Psoas muscle (tissue), 8 donors: ENCODE measurements around the gene SMC6. TPM values are rescaled to one million over a fixed set of nuclear protein-coding genes. Genes with fewer than 3 reads are reported as not detected.

ENCODE experiments used
- ATAC-seq, 4 donors: fragments of 200-7000 bp; cut with Tn5 transposase; one replicate each; pipeline ENCODE4 v1.9.1; 2020; ENCODE audit warnings: moderate library complexity in 3 of 4, mild to moderate bottlenecking in 2 of 4
- DNase-seq, 2 donors: peaks; one replicate each; pipeline ENCODE4 v3.0.0-alpha.2; 2020
- H3K27ac ChIP-seq: fragments of 200-600 bp; one replicate; pipeline ENCODE4 v1.8.0; 2022
- H3K27me3 ChIP-seq, 3 donors: fragments of 200-600 bp in 1 of 3; one replicate each; pipeline versions ENCODE4 v1.6.1 to v1.8.0; 2013 to 2022; ENCODE audit warnings: low read length in 2 of 3, mild to moderate bottlenecking in 2 of 3, moderate library complexity in 1 of 3; ENCODE audit not compliant: insufficient read depth in 3 of 3
- H3K36me3 ChIP-seq, 2 donors: fragments of 200-600 bp in 1 of 2; one replicate each; pipeline versions ENCODE4 v1.6.1 to v1.8.0; 2013 to 2022; ENCODE audit warnings: low read depth in 1 of 2, mild to moderate bottlenecking in 1 of 2, moderate library complexity in 1 of 2; ENCODE audit not compliant: insufficient read depth in 1 of 2
- H3K4me1 ChIP-seq: fragments of 200-600 bp; one replicate; pipeline ENCODE4 v1.8.0; 2022
- H3K4me3 ChIP-seq: fragments of 200-600 bp; one replicate; pipeline ENCODE4 v1.8.0; 2022; ENCODE audit warnings: mild to moderate bottlenecking
- H3K9me3 ChIP-seq: fragments of 200-600 bp; one replicate; pipeline ENCODE4 v1.8.0; 2022
- WGBS, 3 donors: extraction: QIAGEN DNeasy Blood & Tissue Kit; methylation state at CpG; one replicate each; pipeline versions ENCODE4 v1.1.6 to v1.1.7; 2013; 5-methylcytosine and 5-hydroxymethylcytosine counted together
- intact Hi-C, 2 donors: fragments of 100-400 bp; cut with DNase I; formaldehyde crosslinking; loops; one replicate each; pipeline versions ENCODE4 v1.11.0 to v1.14.2; 2022
- polyA plus RNA-seq, 3 donors: library from polyadenylated mRNA; stranded (reverse); fragments of 200-250 nt; gene quantifications; one replicate each; pipeline ENCODE4 v1.2.3, GENCODE V29; 2013
- total RNA-seq, 4 donors: library from RNA; stranded (reverse); fragmentation: NEBNext Ultra II Directional in 2 of 4; extraction: Animal tissue kit (Norgen Biotek cat#: 25700) in 2 of 4; gene quantifications; one replicate each; pipeline versions ENCODE4 v1.2.1 to v1.2.4, GENCODE V29; 2021 to 2023
- TF ChIP-seq, protein P1 (sequence below): fragments of 200-600 bp; IDR thresholded peaks from one replicate; pipeline ENCODE4 v1.8.0; 2022; ENCODE audit warnings: antibody characterized with exemption
- donor health status: healthy with polysubstance abuse.
- donor health status: DM: no; HTN: no; CAD: no; lungs with moderate emphysema.
- donor health status: Bipolar disorder and iron deficiency.
- donor health status: healthy.
- donor health status: DM: yes; HTN: yes; CAD: no.
- donor health status: DM: no; HTN: no; CAD: no.
- donor health status: DM: no; HTN: no; CAD: no.
- donor health status: DM: yes; HTN: yes; CAD: no.

Gene SMC6
- total and polyA plus RNA-seq, 7 donors = 4.8 to 10.5 (median 9.3) TPM

DNA sequence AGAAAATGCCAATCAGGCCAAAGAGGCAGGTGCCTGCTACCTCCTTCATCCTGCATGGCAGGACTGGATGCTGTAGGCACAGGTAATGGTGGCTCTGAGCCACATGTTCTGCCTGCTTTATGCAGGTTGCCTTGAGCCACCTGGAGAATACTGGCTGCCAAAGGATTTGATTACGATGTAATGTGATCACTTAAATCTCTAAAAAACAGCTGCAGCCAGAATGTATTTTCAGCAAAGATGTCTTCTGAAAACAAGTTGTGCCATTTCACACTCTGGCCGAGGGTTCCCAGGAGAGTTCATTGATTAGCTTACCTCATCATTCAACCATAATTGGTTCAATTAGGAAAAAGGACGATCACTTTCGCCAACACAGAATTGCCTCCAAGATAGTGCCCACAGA is 44.7 kb upstream of the SMC6 start:
- Histone ChIP-seq H3K27me3 (no peaks in the 10 kb centered on the region), H3K4me3 (no peak overlapping the region), H3K9me3 (no peaks in the 10 kb centered on the region), H3K27ac (no peak overlapping the region), H3K36me3 (no peaks in the 10 kb centered on the region), H3K4me1 (peaks cover 25% of the 10 kb centered on the region)
- DNase-seq (no peak), ATAC-seq (no peak)
- 47 to 59% (median 50%) methylated on average over 4 of the region's 4 CpGs for WGBS, 3 donors
- intact Hi-C loops = no loop called here
- TF ChIP-seq, protein P1, sequence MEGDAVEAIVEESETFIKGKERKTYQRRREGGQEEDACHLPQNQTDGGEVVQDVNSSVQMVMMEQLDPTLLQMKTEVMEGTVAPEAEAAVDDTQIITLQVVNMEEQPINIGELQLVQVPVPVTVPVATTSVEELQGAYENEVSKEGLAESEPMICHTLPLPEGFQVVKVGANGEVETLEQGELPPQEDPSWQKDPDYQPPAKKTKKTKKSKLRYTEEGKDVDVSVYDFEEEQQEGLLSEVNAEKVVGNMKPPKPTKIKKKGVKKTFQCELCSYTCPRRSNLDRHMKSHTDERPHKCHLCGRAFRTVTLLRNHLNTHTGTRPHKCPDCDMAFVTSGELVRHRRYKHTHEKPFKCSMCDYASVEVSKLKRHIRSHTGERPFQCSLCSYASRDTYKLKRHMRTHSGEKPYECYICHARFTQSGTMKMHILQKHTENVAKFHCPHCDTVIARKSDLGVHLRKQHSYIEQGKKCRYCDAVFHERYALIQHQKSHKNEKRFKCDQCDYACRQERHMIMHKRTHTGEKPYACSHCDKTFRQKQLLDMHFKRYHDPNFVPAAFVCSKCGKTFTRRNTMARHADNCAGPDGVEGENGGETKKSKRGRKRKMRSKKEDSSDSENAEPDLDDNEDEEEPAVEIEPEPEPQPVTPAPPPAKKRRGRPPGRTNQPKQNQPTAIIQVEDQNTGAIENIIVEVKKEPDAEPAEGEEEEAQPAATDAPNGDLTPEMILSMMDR = no peak

DNA sequence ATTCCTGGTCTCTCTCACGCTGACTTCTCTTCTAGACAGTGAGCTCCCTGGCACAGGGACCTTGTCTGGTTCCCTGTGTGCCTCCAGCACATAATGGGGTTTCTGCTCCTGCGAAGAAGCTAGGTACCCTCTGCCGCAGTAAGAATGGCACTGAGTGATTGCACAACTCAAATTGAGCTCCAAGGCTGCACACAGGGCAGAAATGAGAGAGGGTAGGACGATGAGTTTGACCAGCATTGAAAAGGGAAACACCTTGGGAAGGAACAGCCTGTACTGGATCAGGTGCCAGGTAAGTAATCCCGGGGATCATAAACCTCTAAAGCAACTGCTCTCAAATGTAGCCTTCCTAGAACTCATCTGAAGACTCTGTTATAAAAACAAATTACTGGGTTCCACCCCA is 41.7 kb upstream of the SMC6 start:
- ATAC-seq (peak in 2 of 4 donors; percentile 60 to 66), DNase-seq (no peak)
- Histone ChIP-seq H3K4me1 (peaks cover 28% of the 10 kb centered on the region), H3K36me3 (no peaks in the 10 kb centered on the region), H3K9me3 (no peaks in the 10 kb centered on the region), H3K27me3 (no peaks in the 10 kb centered on the region), H3K4me3 (no peak overlapping the region), H3K27ac (no peak overlapping the region)
- 31 to 67% (median 38%) methylated on average over 5 of the region's 5 CpGs for WGBS, 3 donors
- intact Hi-C loops = no loop called here
- TF ChIP-seq, protein P1 = no peak

DNA sequence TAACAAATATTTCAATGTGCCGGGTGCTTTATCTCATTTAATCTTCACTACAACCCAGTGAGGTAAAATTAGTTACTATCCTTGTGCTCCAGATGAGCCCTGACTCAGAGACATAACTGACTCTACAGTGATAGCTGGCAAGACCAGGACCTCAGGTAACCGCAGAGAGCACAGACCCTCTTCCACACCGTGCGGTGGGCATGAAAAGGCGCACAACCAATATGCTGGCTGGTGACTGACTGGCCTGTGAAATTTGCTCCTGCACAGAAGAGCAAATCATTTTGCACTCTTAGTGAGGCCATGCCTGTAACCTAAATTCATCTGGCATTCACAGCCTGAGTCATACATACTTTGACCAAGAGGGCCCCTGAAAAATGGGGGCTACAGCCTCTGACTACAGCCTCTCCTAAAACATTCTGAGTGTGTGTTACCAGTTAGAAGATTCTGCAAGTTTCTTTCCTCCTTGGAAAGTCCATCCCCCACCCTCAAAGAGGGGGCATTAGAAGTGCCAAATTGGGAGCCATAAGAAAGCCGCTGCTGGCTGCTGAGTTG is 40.3 kb upstream of the SMC6 start:
- 65 to 74% (median 72%) methylated on average over 6 of the region's 6 CpGs for WGBS, 3 donors
- intact Hi-C loops = no loop called here
- peak overlapping the region; percentile 30 for H3K27ac ChIP-seq

DNA sequence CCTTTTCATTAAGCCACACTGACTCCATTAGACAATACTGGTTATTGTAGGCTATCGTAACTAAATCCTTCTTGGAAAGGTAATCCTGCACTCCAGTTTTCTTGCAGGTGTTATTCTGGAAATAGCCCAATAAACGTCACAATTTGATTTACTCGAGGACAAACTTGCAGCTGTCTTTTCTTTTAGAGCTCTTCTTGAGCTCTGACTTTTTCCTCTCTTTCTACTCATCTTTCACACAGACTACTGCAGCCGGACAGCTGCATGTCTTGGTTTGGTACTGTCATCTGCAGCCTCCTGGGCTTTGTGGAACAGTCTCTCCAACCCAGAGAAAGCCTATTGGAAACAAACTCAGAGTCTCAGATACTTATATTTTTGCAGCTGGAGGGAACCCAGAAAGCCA is 39.7 kb upstream of the SMC6 start:
- 15 to 18% (median 16%) methylated on average over 4 of the region's 4 CpGs for WGBS, 3 donors
- DNase-seq = no peak
- H3K4me1 ChIP-seq = peaks cover 28% of the 10 kb centered on the region
- TF ChIP-seq, protein P1 = no peak
- H3K36me3 ChIP-seq = no peaks in the 10 kb centered on the region
- H3K9me3 ChIP-seq = no peaks in the 10 kb centered on the region
- peak in 2 of 4 donors; percentile 55 to 62 for ATAC-seq
- no peak overlapping the region for H3K4me3 ChIP-seq
- intact Hi-C loops = no loop called here
- peak overlapping the region; percentile 30 for H3K27ac ChIP-seq
- no peaks in the 10 kb centered on the region for H3K27me3 ChIP-seq

More for the DNA sequence above, 40.3 kb upstream of the SMC6 start:
- Histone ChIP-seq H3K27me3 (no peaks in the 10 kb centered on the region), H3K36me3 (no peaks in the 10 kb centered on the region), H3K4me3 (no peak overlapping the region), H3K4me1 (peaks cover 28% of the 10 kb centered on the region), H3K9me3 (no peaks in the 10 kb centered on the region)
- DNase-seq (no peak), ATAC-seq (peak in 2 of 4 donors; percentile 21 to 32)
- TF ChIP-seq, protein P1 = no peak

DNA sequence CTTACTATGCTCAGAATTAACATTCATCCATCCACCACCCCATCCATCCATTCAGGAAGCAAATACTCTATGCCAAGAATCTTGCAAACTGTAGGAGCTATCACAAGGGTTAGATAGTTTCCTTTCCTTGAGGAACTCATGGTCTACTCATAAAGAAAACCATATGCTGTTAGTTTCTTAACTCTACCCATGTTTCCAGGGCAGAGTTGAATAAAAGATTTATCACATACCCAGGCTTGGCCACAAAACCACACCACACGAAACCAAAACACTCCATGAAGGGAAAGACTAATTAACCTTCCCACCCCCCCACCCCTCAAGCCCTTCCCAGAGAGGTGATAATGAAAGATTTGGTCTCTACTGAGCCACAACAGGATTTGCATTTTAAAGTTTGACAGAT is 38.9 kb upstream of the SMC6 start:
- H3K27ac ChIP-seq = no peak overlapping the region
- DNase-seq = no peak
- H3K36me3 ChIP-seq = no peaks in the 10 kb centered on the region
- no peaks in the 10 kb centered on the region for H3K27me3 ChIP-seq
- intact Hi-C loops = no loop called here
- no peak overlapping the region for H3K4me3 ChIP-seq
- no peaks in the 10 kb centered on the region for H3K9me3 ChIP-seq
- TF ChIP-seq, protein P1 = no peak
- H3K4me1 ChIP-seq = peaks cover 25% of the 10 kb centered on the region
- WGBS, 3 donors = 79 to 94% (median 90%) methylated on average over 1 of the region's 1 CpG
- no peak for ATAC-seq
